HCT116 (cell line): ENCODE measurements around the gene GJB6. TPM values are rescaled to one million over a fixed set of nuclear protein-coding genes. Genes with fewer than 3 reads are reported as not detected.

Experiments used
- ATAC-seq: fragments of 200-7000 bp; cut with Tn5 transposase; 2 replicates; pipeline ENCODE4 v1.9.1; 2020; ENCODE audit warnings: mild to moderate bottlenecking, moderate library complexity
- BruUV-seq: library from RNA; stranded (reverse); fragments of 400-500 nt; replicated peaks from 2 replicates; lab custom pipeline; 2021; lab: Mats Ljungman, UMichigan
- CTCF ChIA-PET: fragments of 300-600 bp; sonication (Branson Sonifier 250); formaldehyde crosslinking; loops from one replicate; lab custom pipeline; 2021; ENCODE audit warnings: antibody characterized with exemption; lab: Charles Lee
- POLR2A ChIA-PET: fragments of 300-600, 350-600 bp; sonication (Branson Sonifier 250); formaldehyde crosslinking; loops from one replicate; lab custom pipeline; 2021; ENCODE audit warnings: antibody characterized with exemption; lab: Charles Lee
- RAD21 ChIA-PET, 2 experiments: fragments of 300-600 bp; sonication (Branson Sonifier 250); formaldehyde crosslinking; loops; one replicate each; lab custom pipeline; 2023; ENCODE audit warnings: low total read pairs in 2 of 2; ENCODE audit not compliant: uncharacterized antibody in 2 of 2, unreplicated experiment in 2 of 2, low non-redundant PET in 1 of 2; lab: Charles Lee
- DNase-seq: peaks from one replicate; pipeline ENCODE4 v3.0.0-alpha.2; 2010; ENCODE audit warnings: low read depth, low spot score
- H2AFZ ChIP-seq: fragments of 200-600 bp; shearing (Covaris generic), sonication (generic); 2 replicates; pipeline ENCODE4 v1.6.1; 2017; ENCODE audit warnings: low read depth, mixed run types, mixed read lengths, antibody characterized with exemption, low read length; ENCODE audit not compliant: poor library complexity, severe bottlenecking
- H3K27ac ChIP-seq: 2 replicates; pipeline ENCODE4 v1.5.1; 2012; ENCODE audit warnings: low read depth, low read length
- H3K27me3 ChIP-seq: fragments of 200-600 bp; sonication (generic); 2 replicates; pipeline ENCODE4 v1.6.1; 2016; ENCODE audit warnings: mixed run types, low read length, mixed read lengths; ENCODE audit not compliant: insufficient read depth
- H3K36me3 ChIP-seq, 2 experiments: fragments of 200-500 bp in 1 of 2; fragments of 200-600 bp in 1 of 2; sonication (Bioruptor generic) in 1 of 2; sonication (generic) in 1 of 2; 2 replicates each; pipeline versions ENCODE4 v1.5.1 to v1.6.1; 2014 to 2016; ENCODE audit warnings: low read length in 2 of 2, inconsistent platforms in 1 of 2, mixed read lengths in 1 of 2, mixed run types in 1 of 2; ENCODE audit not compliant: insufficient read depth in 2 of 2, control insufficient read depth in 1 of 2
- H3K4me1 ChIP-seq, 2 experiments: fragments of 200-600 bp in 1 of 2; sonication (generic) in 1 of 2; 2 replicates each; pipeline versions ENCODE4 v1.5.1 to v1.6.1; 2012 to 2017; ENCODE audit warnings: low read length in 2 of 2, inconsistent platforms in 1 of 2, mild to moderate bottlenecking in 1 of 2, mixed read lengths in 1 of 2, mixed run types in 1 of 2, moderate library complexity in 1 of 2; ENCODE audit not compliant: insufficient read depth in 2 of 2, control insufficient read depth in 1 of 2
- H3K4me2 ChIP-seq: fragments of 200-600 bp; sonication (generic); 2 replicates; pipeline ENCODE4 v1.6.1; 2017; ENCODE audit warnings: mixed run types, low read length, mixed read lengths
- H3K4me3 ChIP-seq, 2 experiments: fragments of 200-600 bp in 1 of 2; sonication (generic) in 1 of 2; replicated peaks in 1 of 2; 2 replicates each; pipeline ENCODE4 v1.5.1; 2011 to 2016; ENCODE audit warnings: low read length in 2 of 2, control low read depth in 1 of 2, low read depth in 1 of 2, mild to moderate bottlenecking in 1 of 2, mixed read lengths in 1 of 2, mixed run types in 1 of 2
- H3K79me2 ChIP-seq: fragments of 200-600 bp; sonication (generic); 2 replicates; pipeline ENCODE4 v1.6.1; 2017; ENCODE audit warnings: mild to moderate bottlenecking, mixed run types, low read length, moderate library complexity, mixed read lengths; ENCODE audit not compliant: insufficient read depth
- H3K9ac ChIP-seq: fragments of 200-600 bp; sonication (generic); 2 replicates; pipeline ENCODE4 v1.6.1; 2016; ENCODE audit warnings: low read length, mixed read lengths
- H3K9me2 ChIP-seq: fragments of 200-600 bp; sonication (generic), shearing (Covaris generic); 2 replicates; pipeline ENCODE4 v1.6.1; 2017; ENCODE audit warnings: mixed run types, mild to moderate bottlenecking, moderate library complexity; ENCODE audit not compliant: insufficient read depth
- H3K9me3 ChIP-seq, 2 experiments: fragments of 200-500 bp in 1 of 2; fragments of 200-600 bp in 1 of 2; sonication (Bioruptor generic) in 1 of 2; sonication (generic) in 1 of 2; 2 replicates each; pipeline ENCODE4 v1.6.1; 2014 to 2017; ENCODE audit warnings: low read length in 2 of 2, mixed read lengths in 2 of 2, inconsistent platforms in 1 of 2, low read depth in 1 of 2, mild to moderate bottlenecking in 1 of 2, mixed run types in 1 of 2, moderate library complexity in 1 of 2; ENCODE audit not compliant: control insufficient read depth in 1 of 2, insufficient read depth in 1 of 2
- H4K20me1 ChIP-seq: fragments of 200-600 bp; sonication (generic), shearing (Covaris generic); 2 replicates; pipeline ENCODE4 v1.6.1; 2017; ENCODE audit warnings: mixed run types, mild to moderate bottlenecking, moderate library complexity; ENCODE audit not compliant: insufficient read depth
- ATF3 ChIP-seq: IDR thresholded peaks from 2 replicates; pipeline ENCODE4 v1.6.1; 2012
- ELF1 ChIP-seq: IDR thresholded peaks from 2 replicates; pipeline ENCODE4 v1.6.1; 2012; ENCODE audit warnings: low read depth, borderline replicate concordance
- JUND ChIP-seq: IDR thresholded peaks from 2 replicates; pipeline ENCODE4 v1.6.1; 2012
- MAX ChIP-seq: IDR thresholded peaks from 2 replicates; pipeline ENCODE4 v1.6.1; 2012
- POLR2A ChIP-seq: IDR thresholded peaks from 2 replicates; pipeline ENCODE4 v1.7.0; 2011; ENCODE audit warnings: borderline replicate concordance; ENCODE audit not compliant: insufficient read depth, insufficient read length; ENCODE audit errors: extremely low read depth
- SIN3A ChIP-seq: IDR thresholded peaks from 2 replicates; pipeline ENCODE4 v1.6.1; 2012; ENCODE audit warnings: low read depth
- SP1 ChIP-seq: IDR thresholded peaks from 2 replicates; pipeline ENCODE4 v1.6.1; 2012; ENCODE audit warnings: low read depth
- TCF7L2 ChIP-seq: IDR thresholded peaks from 2 replicates; pipeline ENCODE4 v1.7.0; 2011; ENCODE audit warnings: borderline replicate concordance, inconsistent platforms; ENCODE audit not compliant: insufficient read depth, insufficient read length; ENCODE audit errors: extremely low read depth
- YY1 ChIP-seq: IDR thresholded peaks from 2 replicates; pipeline ENCODE4 v1.6.1; 2011; ENCODE audit warnings: low read length, low read depth, moderate library complexity, mild to moderate bottlenecking; ENCODE audit not compliant: insufficient replicate concordance; ENCODE audit errors: extremely low read depth
- intact Hi-C: fragments of 100-400 bp; cut with micrococcal nuclease; formaldehyde crosslinking; loops from 2 replicates; pipeline ENCODE4 v1.10.0; 2022
- total RNA-seq: library from RNA; stranded (reverse); gene quantifications from one replicate; pipeline ENCODE4 v1.2.1, GENCODE V29; 2021; ENCODE audit not compliant: unreplicated experiment

The GJB6 gene
- total RNA-seq, 1 experiment from 2014 or later = not detected

- DNase-seq (no peak), ATAC-seq (no peak)
- peak overlapping the region; percentile 100 for H3K4me2 ChIP-seq
- peaks cover 12 to 13% of the 10 kb centered on the region in 2 experiments; a peak in 2 of 4 replicates for H3K36me3 ChIP-seq
- H3K4me3 ChIP-seq = peak overlapping the region; percentile 65 to 77
- 0 out of 2 replicates have a peak, but pooled peaks have one; percentile 10 for TF ChIP-seq SP1
- TF ChIP-seq SIN3A = no peak
- TF ChIP-seq JUND = peak; percentile 49
- RAD21 ChIA-PET = interaction anchor here in 1 of 2 experiments (0.8 kb wide), 1 partner anchor 230 kb away, joined by 5 read pairs; no protein-coding TSS in a partner anchor
- H3K9ac ChIP-seq = peak overlapping the region; percentile 74
- H3K9me2 ChIP-seq = no peaks in the 10 kb centered on the region
- POLR2A ChIA-PET = interaction anchor here (1.3 kb wide), 1 partner anchor 8 kb away, joined by 3 read pairs; no protein-coding TSS in a partner anchor
- TSS peak; percentile 34 for BruUV-seq
- no peaks in the 10 kb centered on the region for H3K9me3 ChIP-seq
- peaks cover 31% of the 10 kb centered on the region; the same call in 1 of the 2 replicates for H3K79me2 ChIP-seq
- H3K27ac ChIP-seq = no peak overlapping the region; the same call in 1 of the 2 replicates
- H3K4me1 ChIP-seq = peaks cover 19 to 29% of the 10 kb centered on the region in 2 experiments
- no peak overlapping the region for H2AFZ ChIP-seq
- CTCF ChIA-PET = interaction anchor here (1.1 to 1.5 kb wide), 4 partner anchors 8 to 734 kb away, joined by 3 to 5 read pairs (median 4); no protein-coding TSS in a partner anchor
- H4K20me1 ChIP-seq = no peaks in the 10 kb centered on the region
- H3K27me3 ChIP-seq = peaks cover 9% of the 10 kb centered on the region; the same call in 1 of the 2 replicates
- intact Hi-C loops = loop anchor here (10.0 kb wide), 3 partner anchors 234 to 1284 kb away; partner anchors contain the start of gene IL17D
Observed at GRCh38 chr13:20190481-20191310, 41.4 kb downstream of the GJB6 start.

GRCh38 chr13:20190076-20190475 is 42.0 kb downstream of the GJB6 start:
- BruUV-seq = no TSS peak
- H3K9ac ChIP-seq = no peak overlapping the region
- peaks cover 31% of the 10 kb centered on the region; the same call in 1 of the 2 replicates for H3K79me2 ChIP-seq
- DNase-seq (no peak), ATAC-seq (no peak)
- POLR2A ChIA-PET = no interaction called here
- no peak overlapping the region for H3K27ac ChIP-seq
- H3K4me3 ChIP-seq = no peak overlapping the region
- no peaks in the 10 kb centered on the region for H4K20me1 ChIP-seq
- intact Hi-C loops = loop anchor here (10.0 kb wide), 3 partner anchors 235 to 1285 kb away; partner anchors contain the start of gene IL17D
- H3K4me2 ChIP-seq = peak overlapping the region; percentile 100
- CTCF ChIA-PET = interaction anchor here (1.4 kb wide), 1 partner anchor 9 kb away, joined by 3 read pairs; no protein-coding TSS in a partner anchor
- RAD21 ChIA-PET = no interaction called here
- H2AFZ ChIP-seq = no peak overlapping the region
- peaks cover 12 to 13% of the 10 kb centered on the region in 2 experiments; a peak in 2 of 4 replicates for H3K36me3 ChIP-seq
- peaks cover 19 to 29% of the 10 kb centered on the region in 2 experiments for H3K4me1 ChIP-seq
- H3K9me2 ChIP-seq = no peaks in the 10 kb centered on the region
- no peaks in the 10 kb centered on the region for H3K9me3 ChIP-seq
- peaks cover 3% of the 10 kb centered on the region; the same call in 1 of the 2 replicates for H3K27me3 ChIP-seq
- TF ChIP-seq MAX (no peak), POLR2A (no peak), JUND (no peak), ATF3 (no peak), ELF1 (no peak), TCF7L2 (no peak), YY1 (no peak)
